IPS DF 4.7 (cell line): ENCODE measurements around the gene TKTL1.
"Not testable (repeated sequence)": the region's sequence is repeated elsewhere in the genome, so short reads cannot be mapped to it uniquely, and the experiment has no call there.

ENCODE experiments used
- DNase-seq: peaks from one replicate; pipeline ENCODE4 v3.0.0-alpha.2; 2013; ENCODE audit warnings: low spot score; ENCODE audit errors: extremely low read depth

The TKTL1 gene

GRCh38 chrX:154343063-154343462, 47.5 kb downstream of the TKTL1 start:
- not testable (repeated sequence) for DNase-seq

- DNase-seq = not testable (repeated sequence)
Observed at GRCh38 chrX:154343620-154344019, 48.0 kb downstream of the TKTL1 start.

GRCh38 chrX:154348114-154348531, 52.5 kb downstream of the TKTL1 start:
- no peak for DNase-seq

- DNase-seq = no peak
Observed at GRCh38 chrX:154348646-154349358, 53.2 kb downstream of the TKTL1 start.

- no peak for DNase-seq
Observed at GRCh38 chrX:154349359-154349935, 53.9 kb downstream of the TKTL1 start.

GRCh38 chrX:154349979-154350378, 54.4 kb downstream of the TKTL1 start:
- DNase-seq = no peak

GRCh38 chrX:154350429-154351182, 55.0 kb downstream of the TKTL1 start:
- DNase-seq = no peak

GRCh38 chrX:154351183-154352011, 55.8 kb downstream of the TKTL1 start:
- no peak for DNase-seq

GRCh38 chrX:154352012-154352401, 56.4 kb downstream of the TKTL1 start:
- DNase-seq = no peak

- DNase-seq = no peak
Observed at GRCh38 chrX:154352466-154352865, 56.9 kb downstream of the TKTL1 start.

GRCh38 chrX:154353172-154353843, 57.7 kb downstream of the TKTL1 start:
- DNase-seq = no peak

- DNase-seq = no peak
Observed at GRCh38 chrX:154354013-154354412, 58.4 kb downstream of the TKTL1 start.

- DNase-seq = no peak
Observed at GRCh38 chrX:154354516-154354915, 58.9 kb downstream of the TKTL1 start.

GRCh38 chrX:154355094-154355775, 59.6 kb downstream of the TKTL1 start:
- no peak for DNase-seq

- no peak for DNase-seq
Observed at GRCh38 chrX:154355776-154356140, 60.2 kb downstream of the TKTL1 start.

- no peak for DNase-seq
Observed at GRCh38 chrX:154356596-154356995, 61.0 kb downstream of the TKTL1 start.

- DNase-seq = no peak
Observed at GRCh38 chrX:154357205-154357604, 61.6 kb downstream of the TKTL1 start.

GRCh38 chrX:154358011-154358410, 62.4 kb downstream of the TKTL1 start:
- DNase-seq = no peak

GRCh38 chrX:154358829-154359228, 63.2 kb downstream of the TKTL1 start:
- DNase-seq = no peak

GRCh38 chrX:154359362-154360154, 64.0 kb downstream of the TKTL1 start:
- DNase-seq = no peak
